Adrenal gland (tissue), 12 donors: ENCODE measurements around the gene BEX2. TPM values are rescaled to one million over a fixed set of nuclear protein-coding genes. Genes with fewer than 3 reads are reported as not detected.

Source experiments
- DNase-seq, 7 donors: peaks; one replicate each; pipeline ENCODE4 v3.0.0-alpha.2; 2019 to 2020
- H3K27ac ChIP-seq, 5 donors: fragments of 200-600 bp; sonication (generic) in 4 of 5; 1 replicate in 3 of 5; 2 replicates in 2 of 5; pipeline versions ENCODE4 v1.5.1 to v1.8.0; 2016 to 2020; ENCODE audit warnings: mild to moderate bottlenecking in 1 of 5
- H3K27me3 ChIP-seq: fragments of 200-600 bp; 2 replicates; pipeline ENCODE4 v1.8.0; 2021
- H3K36me3 ChIP-seq, 2 donors: fragments of 200-600 bp; replicated peaks in 1 of 2; 1 replicate in 1 of 2; 2 replicates in 1 of 2; pipeline versions ENCODE4 v1.5.1 to v1.8.0; 2018 to 2022
- H3K4me1 ChIP-seq, 2 donors: fragments of 200-600 bp; replicated peaks in 1 of 2; 1 replicate in 1 of 2; 2 replicates in 1 of 2; pipeline versions ENCODE4 v1.5.1 to v1.8.0; 2018 to 2021
- H3K4me3 ChIP-seq, 4 donors: fragments of 200-600 bp; sonication (generic) in 3 of 4; one replicate each; pipeline ENCODE4 v1.5.1; 2016 to 2018
- H3K9me3 ChIP-seq, 3 donors: fragments of 200-600 bp; sonication (generic) in 1 of 3; replicated peaks in 1 of 3; 1 replicate in 2 of 3; 2 replicates in 1 of 3; pipeline versions ENCODE4 v1.5.1 to v1.8.0; 2016 to 2021
- POLR2A ChIP-seq, 2 donors: fragments of 450-650 bp; IDR thresholded peaks; one replicate each; pipeline ENCODE4 v1.6.1; 2017; ENCODE audit warnings: antibody characterized with exemption in 2 of 2, mild to moderate bottlenecking in 2 of 2, moderate library complexity in 1 of 2
- WGBS, 4 donors: extraction: QIAGEN DNeasy Blood & Tissue Kit in 2 of 4; methylation state at CpG; one replicate each; pipeline versions ENCODE4 v1.1.5 to v1.1.7; 2013 to 2017; 5-methylcytosine and 5-hydroxymethylcytosine counted together
- intact Hi-C, 2 donors: fragments of 100-400 bp; cut with DNase I; formaldehyde crosslinking; loops; one replicate each; pipeline versions ENCODE4 v1.14.1 to v1.15.0; 2022 to 2023
- polyA plus RNA-seq, 3 donors: library from polyadenylated mRNA; stranded (reverse); fragments of 200-250 nt in 2 of 3; fragments of 350-450 nt in 1 of 3; fragmentation: Illumina TruSeq in 1 of 3; extraction: RNeasy Lipid Tissue Mini Kit (QIAGEN cat#74804) in 1 of 3; gene quantifications; one replicate each; pipeline ENCODE4 v1.2.3, GENCODE V29; 2013 to 2014
- total RNA-seq, 9 donors: library from RNA; depleted of rRNA in 4 of 9; stranded (reverse); fragments of >200 nt in 4 of 9; fragments of 120-200 nt in 1 of 9; fragmentation: NEBNext Ultra II Directional in 1 of 9; extraction: Animal tissue kit (Norgen Biotek cat#: 25700) in 1 of 9; gene quantifications; one replicate each; pipeline versions ENCODE4 v1.1.0 to v1.2.4, GENCODE V29; 2013 to 2023
- TF ChIP-seq, protein P1 (sequence below), 6 experiments: fragments of 450-650 bp in 4 of 6; fragments of 200-600 bp in 2 of 6; sonication (generic) in 1 of 6; IDR thresholded peaks; 1 replicate in 5 of 6; 2 replicates in 1 of 6; pipeline versions ENCODE4 v1.5.1 to v1.8.0; 2016 to 2021; ENCODE audit warnings: antibody characterized with exemption in 6 of 6, mild to moderate bottlenecking in 2 of 6, moderate library complexity in 1 of 6
- donor health status: healthy with polysubstance abuse.
- donor health status: Bipolar disorder and iron deficiency.
- donor health status: DM: yes; HTN: yes; CAD: no.
- donor health status: DM: no; HTN: no; CAD: no.
- donor health status: DM: no; HTN: no; CAD: no.
- donor health status: DM: yes; HTN: yes; CAD: no.

BEX2 gene
- total and polyA plus RNA-seq, 12 donors = 29.4 to 118 (median 55.4) TPM

DNA sequence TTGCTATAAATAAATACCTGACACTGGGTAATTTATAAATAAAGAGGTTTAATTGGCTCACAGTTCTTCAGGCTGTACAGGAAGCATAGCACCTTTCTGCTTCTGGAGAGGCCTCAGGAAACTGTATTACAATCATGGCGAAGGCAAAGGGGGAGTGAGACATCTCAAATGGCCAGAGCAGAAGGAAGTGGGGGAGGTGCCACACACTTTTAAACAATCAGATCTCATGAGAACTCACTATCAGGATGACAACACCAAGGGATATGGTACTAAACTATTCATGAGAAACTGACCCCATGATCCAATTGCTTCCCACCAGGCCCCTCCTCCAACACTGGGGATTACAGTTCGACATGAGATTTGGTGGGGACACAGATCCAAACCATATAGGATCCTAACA is 33.8 kb upstream of the BEX2 start:
- Histone ChIP-seq H3K27me3 (peaks cover 43% of the 10 kb centered on the region), H3K27ac (no peak overlapping the region), H3K36me3 (no peaks in the 10 kb centered on the region), H3K4me1 (no peaks in the 10 kb centered on the region), H3K4me3 (no peak overlapping the region), H3K9me3 (no peaks in the 10 kb centered on the region)
- TF ChIP-seq, protein P1, sequence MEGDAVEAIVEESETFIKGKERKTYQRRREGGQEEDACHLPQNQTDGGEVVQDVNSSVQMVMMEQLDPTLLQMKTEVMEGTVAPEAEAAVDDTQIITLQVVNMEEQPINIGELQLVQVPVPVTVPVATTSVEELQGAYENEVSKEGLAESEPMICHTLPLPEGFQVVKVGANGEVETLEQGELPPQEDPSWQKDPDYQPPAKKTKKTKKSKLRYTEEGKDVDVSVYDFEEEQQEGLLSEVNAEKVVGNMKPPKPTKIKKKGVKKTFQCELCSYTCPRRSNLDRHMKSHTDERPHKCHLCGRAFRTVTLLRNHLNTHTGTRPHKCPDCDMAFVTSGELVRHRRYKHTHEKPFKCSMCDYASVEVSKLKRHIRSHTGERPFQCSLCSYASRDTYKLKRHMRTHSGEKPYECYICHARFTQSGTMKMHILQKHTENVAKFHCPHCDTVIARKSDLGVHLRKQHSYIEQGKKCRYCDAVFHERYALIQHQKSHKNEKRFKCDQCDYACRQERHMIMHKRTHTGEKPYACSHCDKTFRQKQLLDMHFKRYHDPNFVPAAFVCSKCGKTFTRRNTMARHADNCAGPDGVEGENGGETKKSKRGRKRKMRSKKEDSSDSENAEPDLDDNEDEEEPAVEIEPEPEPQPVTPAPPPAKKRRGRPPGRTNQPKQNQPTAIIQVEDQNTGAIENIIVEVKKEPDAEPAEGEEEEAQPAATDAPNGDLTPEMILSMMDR (IDR thresholded peaks at IDR 0.05) = no peak
- no peak for TF ChIP-seq POLR2A (IDR thresholded peaks at IDR 0.05)
- DNase-seq = no peak
- 62 to 88% (median 73%) methylated on average over 2 of the region's 2 CpGs for WGBS, 4 donors
- intact Hi-C loops = loop anchor here (10.0 kb wide), 1 partner anchor 120 kb away; no protein-coding TSS in a partner anchor

DNA sequence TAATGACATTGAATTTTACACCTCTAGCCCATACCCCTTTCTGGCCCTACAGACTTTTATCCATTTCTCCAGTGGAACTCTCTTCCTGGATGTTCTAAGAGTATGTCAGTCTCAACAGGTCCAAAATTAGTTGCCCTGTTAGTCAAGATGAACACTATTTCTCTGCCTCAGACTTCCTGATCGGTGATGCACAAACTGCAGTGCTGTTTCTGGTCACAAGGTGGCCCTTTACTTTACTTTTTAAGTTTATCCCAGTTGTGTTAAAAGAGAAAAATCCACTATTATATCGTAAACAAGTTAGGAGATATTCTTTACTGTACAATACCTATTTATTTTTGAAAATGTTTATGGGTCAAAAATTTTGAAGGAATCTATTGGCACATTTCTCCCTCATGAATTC is 32.3 kb upstream of the BEX2 start:
- intact Hi-C loops = loop anchor here (10.0 kb wide), 1 partner anchor 122 kb away; no protein-coding TSS in a partner anchor
- no peak for TF ChIP-seq POLR2A (IDR thresholded peaks at IDR 0.05)
- TF ChIP-seq, protein P1 (IDR thresholded peaks at IDR 0.05) = peak; percentile 33 to 70 (median 64)
- no peak overlapping the region for H3K27ac ChIP-seq
- no peaks in the 10 kb centered on the region for H3K9me3 ChIP-seq
- peak in 6 of 7 donors; percentile 34 to 81 (median 54) for DNase-seq
- peaks cover 28% of the 10 kb centered on the region for H3K27me3 ChIP-seq
- no peaks in the 10 kb centered on the region for H3K36me3 ChIP-seq
- WGBS, 4 donors = 0 to 22% (median 7%) methylated on average over 2 of the region's 2 CpGs
- no peak overlapping the region for H3K4me3 ChIP-seq
- H3K4me1 ChIP-seq = no peaks in the 10 kb centered on the region

DNA sequence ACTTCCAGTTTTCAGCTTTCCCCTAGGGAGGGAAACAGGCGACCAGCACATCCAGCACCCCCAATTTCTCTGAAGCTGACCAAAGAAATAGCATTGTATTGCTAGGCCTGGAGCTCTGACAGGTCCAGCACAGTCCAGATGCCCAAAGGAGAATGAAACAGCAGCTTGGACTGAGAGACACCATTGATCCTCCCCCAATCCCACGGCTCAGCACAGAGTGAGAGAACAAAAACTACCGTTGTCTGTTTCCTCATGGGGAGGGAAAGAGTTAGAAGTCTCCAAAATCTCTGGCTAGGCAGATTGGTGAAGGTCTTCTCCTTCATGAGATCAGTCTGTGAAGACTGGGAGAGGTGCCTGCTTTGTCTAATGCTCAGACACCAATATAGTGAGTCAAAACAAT is 27.9 kb upstream of the BEX2 start:
- Histone ChIP-seq H3K9me3 (no peaks in the 10 kb centered on the region), H3K27ac (no peak overlapping the region), H3K27me3 (peaks cover 9% of the 10 kb centered on the region), H3K4me3 (no peak overlapping the region), H3K36me3 (no peaks in the 10 kb centered on the region), H3K4me1 (no peaks in the 10 kb centered on the region)
- WGBS, 4 donors = 52 to 73% (median 65%) methylated on average over 2 to 3 of the region's 3 CpGs
- TF ChIP-seq, protein P1 (IDR thresholded peaks at IDR 0.05) = no peak
- TF ChIP-seq POLR2A (IDR thresholded peaks at IDR 0.05) = no peak
- intact Hi-C loops = no loop called here
- DNase-seq = no peak

DNA sequence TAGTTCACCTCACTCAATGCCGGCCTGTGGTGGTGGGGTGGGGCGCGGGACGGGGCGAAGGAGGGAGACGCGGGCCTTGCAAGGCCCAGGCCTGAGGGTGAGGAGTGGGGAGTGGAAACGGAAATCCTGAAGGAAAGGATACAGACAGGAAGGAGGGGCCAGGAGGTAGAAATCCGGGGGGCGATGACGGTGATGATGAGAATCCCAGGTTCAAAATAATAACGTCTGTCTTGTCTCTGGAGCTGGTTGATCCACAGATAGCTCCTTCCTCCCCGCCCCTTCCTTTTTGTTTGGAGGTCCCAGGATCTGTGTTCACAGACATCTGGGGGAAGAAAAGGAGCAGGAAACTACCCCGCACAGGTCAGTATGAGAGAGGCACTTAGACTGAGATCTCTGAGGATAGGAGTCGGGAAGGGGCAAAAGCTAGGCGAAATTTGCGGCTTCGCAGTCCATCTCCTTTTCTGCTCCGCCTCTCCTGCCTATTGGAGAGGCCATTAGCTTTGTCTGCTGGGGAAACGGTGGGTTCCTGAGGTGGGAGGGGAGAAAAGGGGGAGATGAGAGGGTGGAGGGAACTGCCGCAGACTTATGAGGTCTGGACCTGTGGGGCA is 20.0 kb upstream of the BEX2 start:
- intact Hi-C loops = no loop called here
- Histone ChIP-seq H3K9me3 (no peaks in the 10 kb centered on the region), H3K4me1 (no peaks in the 10 kb centered on the region), H3K27ac (no peak overlapping the region), H3K4me3 (no peak overlapping the region), H3K27me3 (peaks cover 41% of the 10 kb centered on the region), H3K36me3 (no peaks in the 10 kb centered on the region)
- WGBS, 4 donors = 41 to 56% (median 48%) methylated on average over 21 of the region's 21 CpGs
- TF ChIP-seq, protein P1 (IDR thresholded peaks at IDR 0.05) = no peak
- no peak for TF ChIP-seq POLR2A (IDR thresholded peaks at IDR 0.05)
- no peak for DNase-seq
